ENCODE results near the gene ZCCHC10.
"Not testable (repeated sequence)": the region's sequence is repeated elsewhere in the genome, so short reads cannot be mapped to it uniquely, and the experiment has no call there.

Gene ZCCHC10

GRCh38 chr5:133041910-133042309 is 15.6 kb upstream of the ZCCHC10 start:
- DNase-seq (ENCODE audit: low spot score) = no peak

GRCh38 chr5:133041157-133041784 is 14.9 kb upstream of the ZCCHC10 start:
- no peak for DNase-seq (ENCODE audit: low spot score)

- DNase-seq (ENCODE audit: low spot score) = not testable (repeated sequence)
These were observed 10.3 kb upstream of the ZCCHC10 start for GRCh38 chr5:133036677-133037076.

GRCh38 chr5:133035224-133035623 is 8.9 kb upstream of the ZCCHC10 start:
- no peak for DNase-seq (ENCODE audit: low spot score)

- no peak for DNase-seq (ENCODE audit: low spot score)
These were observed 7.7 kb upstream of the ZCCHC10 start for GRCh38 chr5:133034064-133034463.

GRCh38 chr5:133032852-133033742 is 6.7 kb upstream of the ZCCHC10 start:
- no peak for DNase-seq (ENCODE audit: low spot score)

GRCh38 chr5:133030343-133031005 is 4.1 kb upstream of the ZCCHC10 start:
- DNase-seq (ENCODE audit: low spot score) = no peak

- no peak for DNase-seq (ENCODE audit: low spot score)
These were observed 3.1 kb upstream of the ZCCHC10 start for GRCh38 chr5:133029416-133029815.

- no peak for DNase-seq (ENCODE audit: low spot score)
These were observed 360 bp upstream of the ZCCHC10 start for GRCh38 chr5:133026664-133027153.

GRCh38 chr5:133019471-133019870 is 6.9 kb downstream of the ZCCHC10 start:
- not testable (repeated sequence) for DNase-seq (ENCODE audit: low spot score)

- DNase-seq (ENCODE audit: low spot score) = no peak
These were observed 8.4 kb downstream of the ZCCHC10 start for GRCh38 chr5:133017964-133018363.

GRCh38 chr5:133015466-133015865 is 10.9 kb downstream of the ZCCHC10 start:
- DNase-seq (ENCODE audit: low spot score) = no peak

GRCh38 chr5:133008455-133008854 is 17.9 kb downstream of the ZCCHC10 start:
- not testable (repeated sequence) for DNase-seq (ENCODE audit: low spot score)

- DNase-seq (ENCODE audit: low spot score) = no peak
These were observed 19.7 kb downstream of the ZCCHC10 start for GRCh38 chr5:133006653-133007052.

GRCh38 chr5:132999246-132999645 is 27.1 kb downstream of the ZCCHC10 start:
- DNase-seq (ENCODE audit: low spot score) = no peak

GRCh38 chr5:132998556-132998955 is 27.8 kb downstream of the ZCCHC10 start:
- DNase-seq (ENCODE audit: low spot score) = no peak

GRCh38 chr5:132996307-132996706 is 30.0 kb downstream of the ZCCHC10 start:
- DNase-seq (ENCODE audit: low spot score) = no peak

- DNase-seq (ENCODE audit: low spot score) = no peak
These were observed 38.6 kb downstream of the ZCCHC10 start for GRCh38 chr5:132987531-132988408.

- DNase-seq (ENCODE audit: low spot score) = not testable (repeated sequence)
These were observed 43.4 kb downstream of the ZCCHC10 start for GRCh38 chr5:132982971-132983370.

GRCh38 chr5:132981288-132981687 is 45.1 kb downstream of the ZCCHC10 start:
- DNase-seq (ENCODE audit: low spot score) = no peak

- DNase-seq (ENCODE audit: low spot score) = no peak
These were observed 46.4 kb downstream of the ZCCHC10 start for GRCh38 chr5:132979976-132980375.
